Transverse colon (tissue), 4 donors: ENCODE measurements around the gene ATG13. TPM values are rescaled to one million over a fixed set of nuclear protein-coding genes. Genes with fewer than 3 reads are reported as not detected.
"Not testable (repeated sequence)": the region's sequence is repeated elsewhere in the genome, so short reads cannot be mapped to it uniquely, and the experiment has no call there.

Experiments used
- DNase-seq: peaks from one replicate; pipeline ENCODE4 v3.0.0-alpha.2; 2019
- H3K27ac ChIP-seq, 4 donors: fragments of 200-600 bp; sonication (generic); 2 replicates each; pipeline ENCODE4 v1.5.1; 2016 to 2018; ENCODE audit warnings: inconsistent platforms in 4 of 4
- H3K27me3 ChIP-seq: fragments of 200-600 bp; sonication (generic); 2 replicates; pipeline ENCODE4 v1.5.1; 2017; ENCODE audit warnings: inconsistent platforms
- H3K36me3 ChIP-seq, 4 donors: fragments of 200-600 bp; sonication (generic); 2 replicates each; pipeline ENCODE4 v1.5.1; 2017 to 2019; ENCODE audit warnings: inconsistent platforms in 4 of 4
- H3K4me1 ChIP-seq, 4 donors: fragments of 200-600 bp; sonication (generic); 2 replicates each; pipeline ENCODE4 v1.5.1; 2017 to 2020; ENCODE audit warnings: inconsistent platforms in 4 of 4
- H3K4me3 ChIP-seq, 4 donors: fragments of 200-600 bp; sonication (generic); 1 replicate in 1 of 4; 2 replicates in 3 of 4; pipeline versions ENCODE4 v1.5.1 to v1.6.1; 2017 to 2019; ENCODE audit warnings: inconsistent platforms in 4 of 4
- H3K9me3 ChIP-seq, 2 donors: fragments of 200-600 bp; sonication (generic); 2 replicates each; pipeline ENCODE4 v1.5.1; 2017 to 2019; ENCODE audit warnings: inconsistent platforms in 2 of 2
- CTCF ChIP-seq, 5 experiments: fragments of 200-600 bp in 3 of 5; fragments of 450-650 bp in 2 of 5; sonication (generic) in 3 of 5; IDR thresholded peaks; 1 replicate in 2 of 5; 2 replicates in 3 of 5; pipeline ENCODE4 v1.5.1; 2016 to 2017; ENCODE audit warnings: antibody characterized with exemption in 5 of 5, inconsistent platforms in 3 of 5, mild to moderate bottlenecking in 2 of 5, moderate library complexity in 1 of 5
- EP300 ChIP-seq: sonication (generic); formaldehyde crosslinking; IDR thresholded peaks from one replicate; pipeline ENCODE4 v1.6.1; 2017; ENCODE audit warnings: antibody characterized with exemption, low read depth
- POLR2A ChIP-seq: fragments of 450-650 bp; IDR thresholded peaks from one replicate; pipeline ENCODE4 v1.6.1; 2016; ENCODE audit warnings: antibody characterized with exemption, mild to moderate bottlenecking, moderate library complexity
- POLR2AphosphoS5 ChIP-seq, 3 donors: sonication (generic); formaldehyde crosslinking; IDR thresholded peaks; one replicate each; pipeline ENCODE4 v1.6.1; 2016; ENCODE audit warnings: antibody characterized with exemption in 3 of 3
- WGBS, 2 donors: methylation state at CpG; one replicate each; pipeline ENCODE4 v1.1.5; 2018; ENCODE audit warnings: low coverage in 1 of 2; 5-methylcytosine and 5-hydroxymethylcytosine counted together
- in situ Hi-C, 4 donors: fragments of 200-750 bp; cut with MboI; loops; one replicate each; pipeline versions ENCODE4 v1.15.0 to v1.15.1; 2017; ENCODE audit warnings: low sequenced_read_pairs in 3 of 4, low pct_ligation_motif_present in 1 of 4, low pct_unique_long_range_greater_than_20kb in 1 of 4
- intact Hi-C: fragments of 100-400 bp; cut with DNase I; formaldehyde crosslinking; loops from one replicate; pipeline ENCODE4 v1.15.1; 2023; ENCODE audit warnings: low total_unique reads
- total RNA-seq, 4 donors: library from RNA; depleted of rRNA; stranded (reverse); fragments of >200 nt; gene quantifications; one replicate each; pipeline ENCODE4 v1.1.0, GENCODE V29; 2016

The ATG13 gene
- total RNA-seq, 4 donors from 2014 or later: 40.8 to 128 (median 112) TPM

DNA sequence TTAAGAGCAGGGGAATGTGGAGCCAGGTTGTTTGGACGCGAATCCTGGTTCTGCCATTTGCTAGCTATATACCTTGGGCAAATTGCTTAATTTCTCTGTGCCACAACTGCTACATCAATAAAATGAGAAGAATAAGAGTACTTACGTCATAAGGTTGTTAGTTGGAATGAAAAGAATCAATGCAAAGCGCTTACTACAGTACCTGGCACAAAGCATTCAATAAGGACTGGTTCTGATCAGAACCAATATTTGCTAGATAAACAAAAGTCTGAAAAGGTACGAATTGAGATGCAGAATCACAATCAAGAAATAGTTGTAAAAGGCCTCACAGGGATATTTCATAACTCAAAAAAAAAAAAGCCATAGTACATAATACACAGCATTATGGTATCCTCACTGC is 34.8 kb upstream of the ATG13 start:
- 64 to 74% methylated on average over 3 to 5 of the region's 5 CpGs for WGBS, 2 donors
- Histone ChIP-seq H3K9me3 (no peaks in the 10 kb centered on the region), H3K4me3 (no peak overlapping the region), H3K36me3 (no peaks in the 10 kb centered on the region), H3K4me1 (peaks cover 0 to 17% (median 6%) of the 10 kb centered on the region in 4 donors), H3K27ac (no peak overlapping the region), H3K27me3 (no peaks in the 10 kb centered on the region)
- no peak for DNase-seq
- no peak for TF ChIP-seq CTCF (IDR thresholded peaks at IDR 0.05)
- TF ChIP-seq POLR2A: no peak
- TF ChIP-seq POLR2AphosphoS5 (IDR thresholded peaks at IDR 0.05): no peak
- no peak for TF ChIP-seq EP300
- in situ Hi-C loops (no loop called here), intact Hi-C loops (no loop called here)

GRCh38 chr11:46583513-46583912 is 33.8 kb upstream of the ATG13 start:
- WGBS, 2 donors: 100% methylated on average over 1 of the region's 1 CpG; no CpG with 5 or more reads in 1 of the 2 donors
- DNase-seq, H3K36me3 ChIP-seq, H3K9me3 ChIP-seq, H3K27me3 ChIP-seq, in situ Hi-C loops, H3K27ac ChIP-seq, H3K4me3 ChIP-seq, intact Hi-C loops: not testable (repeated sequence)
- peaks cover 0 to 20% (median 6%) of the 10 kb centered on the region in 4 donors for H3K4me1 ChIP-seq

DNA sequence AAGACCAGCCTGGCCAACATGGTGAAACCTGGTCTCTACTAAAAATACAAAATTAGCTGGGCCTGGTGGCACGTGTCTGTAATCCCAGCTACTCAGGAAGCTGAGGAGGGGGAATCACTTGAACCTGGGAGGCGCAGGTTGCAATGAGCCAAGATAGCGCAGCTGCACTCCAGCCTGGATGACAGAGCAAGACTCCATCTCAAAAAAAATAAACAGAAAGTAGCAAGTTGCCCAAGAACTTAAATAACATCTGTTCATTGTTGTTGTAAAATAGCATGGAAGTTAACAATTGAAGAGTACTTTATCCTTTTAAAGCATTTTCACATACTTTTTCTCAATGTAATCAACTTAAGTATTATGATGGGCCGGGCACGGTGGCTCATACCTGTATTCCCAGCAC is 29.2 kb upstream of the ATG13 start:
- intact Hi-C loops (loop anchor here (1.0 kb wide), 1 partner anchor 23 kb away; no protein-coding TSS in a partner anchor), in situ Hi-C loops (no loop called here)
- WGBS, 2 donors: 83 to 92% methylated on average over 4 to 5 of the region's 5 CpGs
- Histone ChIP-seq H3K9me3 (no peaks in the 10 kb centered on the region), H3K4me1 (peaks cover 16 to 46% (median 34%) of the 10 kb centered on the region in 4 donors), H3K36me3 (no peaks in the 10 kb centered on the region), H3K4me3 (no peak overlapping the region), H3K27ac (no peak overlapping the region), H3K27me3 (no peaks in the 10 kb centered on the region)
- no peak for DNase-seq
- TF ChIP-seq EP300 (no peak), POLR2A (no peak), CTCF (IDR thresholded peaks at IDR 0.05) (no peak), POLR2AphosphoS5 (IDR thresholded peaks at IDR 0.05) (no peak)

GRCh38 chr11:46588915-46589314 is 28.4 kb upstream of the ATG13 start:
- H3K27me3 ChIP-seq: no peaks in the 10 kb centered on the region
- DNase-seq: no peak
- intact Hi-C loops (loop anchor here (1.0 kb wide), 1 partner anchor 24 kb away; no protein-coding TSS in a partner anchor), in situ Hi-C loops (no loop called here)
- no peak overlapping the region for H3K27ac ChIP-seq
- H3K9me3 ChIP-seq: no peaks in the 10 kb centered on the region
- H3K4me1 ChIP-seq: peaks cover 16 to 47% (median 35%) of the 10 kb centered on the region in 4 donors
- no peaks in the 10 kb centered on the region for H3K36me3 ChIP-seq
- TF ChIP-seq POLR2A (no peak), POLR2AphosphoS5 (IDR thresholded peaks at IDR 0.05) (no peak), CTCF (IDR thresholded peaks at IDR 0.05) (no peak), EP300 (no peak)
- no peak overlapping the region for H3K4me3 ChIP-seq
